Type B pancreatic cell (in vitro differentiated cells): Measurements from ENCODE around the gene SEMA5A. TPM values are rescaled to one million over a fixed set of nuclear protein-coding genes. Genes with fewer than 3 reads are reported as not detected.

Source experiments
- DNase-seq: peaks from one replicate; pipeline ENCODE4 v3.0.0; 2021; ENCODE audit warnings: mixed read lengths; ENCODE audit not compliant: unreplicated experiment; ENCODE audit errors: extremely low spot score
- H3K27ac Mint-ChIP-seq: 2 replicates; pipeline ENCODE4 v1.8.0; 2021; ENCODE audit warnings: mild to moderate bottlenecking, mixed read lengths
- H3K27me3 Mint-ChIP-seq: 2 replicates; pipeline ENCODE4 v1.8.0; 2021; ENCODE audit warnings: mixed read lengths
- H3K36me3 Mint-ChIP-seq: 2 replicates; pipeline ENCODE4 v1.8.0; 2021; ENCODE audit warnings: mixed read lengths
- H3K4me1 Mint-ChIP-seq: one replicate; pipeline ENCODE4 v1.8.0; 2021; ENCODE audit warnings: mixed read lengths; ENCODE audit not compliant: unreplicated experiment
- H3K4me3 Mint-ChIP-seq: 2 replicates; pipeline ENCODE4 v1.8.0; 2021; ENCODE audit warnings: mild to moderate bottlenecking, mixed read lengths
- H3K9me3 Mint-ChIP-seq: 2 replicates; pipeline ENCODE4 v1.8.0; 2021; ENCODE audit warnings: mixed read lengths
- CTCF ChIP-seq: fragments of 200-600 bp; sonication (generic); conservative IDR thresholded peaks from 2 replicates; pipeline ENCODE4 v1.5.0; 2021; ENCODE audit warnings: antibody characterized with exemption, mild to moderate bottlenecking
- total RNA-seq: library from RNA; stranded (reverse); gene quantifications from 2 replicates; pipeline ENCODE4 v1.2.1, GENCODE V29; 2021; ENCODE audit warnings: low replicate concordance

The SEMA5A gene
- total RNA-seq, 1 donor from 2014 or later: 92.9 TPM

GRCh38 chr5:9115093-9115492 lies 430.8 kb downstream of the SEMA5A start:
- Mint-ChIP-seq H3K4me1 (peaks cover 6% of the 10 kb centered on the region), H3K27me3 (no peaks in the 10 kb centered on the region), H3K9me3 (peaks cover 14% of the 10 kb centered on the region), H3K27ac (no peak overlapping the region), H3K4me3 (no peak overlapping the region), H3K36me3 (peaks cover 42% of the 10 kb centered on the region)
- no peak for TF ChIP-seq CTCF
- no peak for DNase-seq

GRCh38 chr5:9112520-9113291 lies 433.2 kb downstream of the SEMA5A start:
- Mint-ChIP-seq H3K36me3 (peaks cover 53% of the 10 kb centered on the region), H3K27ac (no peak overlapping the region), H3K9me3 (peaks cover 14% of the 10 kb centered on the region), H3K4me1 (peaks cover 16% of the 10 kb centered on the region), H3K27me3 (no peaks in the 10 kb centered on the region), H3K4me3 (no peak overlapping the region)
- no peak for DNase-seq
- no peak for TF ChIP-seq CTCF

DNA sequence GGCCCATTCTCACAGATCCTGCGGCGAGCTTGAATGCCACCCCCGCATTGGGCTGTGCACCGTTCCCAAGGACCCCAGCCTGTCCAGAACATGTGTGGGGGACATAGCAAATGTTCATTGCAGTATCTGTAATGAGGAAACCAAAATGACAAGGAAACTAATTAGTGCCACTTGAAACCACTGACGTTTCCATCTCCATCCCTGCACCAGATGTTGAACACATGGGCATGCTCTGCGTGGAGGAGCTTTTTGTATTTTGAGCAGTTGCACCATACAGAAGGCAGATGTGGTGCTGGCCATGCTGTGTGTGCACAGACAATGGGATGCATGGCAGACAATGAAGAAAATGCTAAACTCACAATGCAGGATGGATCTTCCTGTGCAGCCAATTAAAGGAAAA lies 437.7 kb downstream of the SEMA5A start:
- Mint-ChIP-seq H3K27ac (no peak overlapping the region), H3K36me3 (peaks cover 27% of the 10 kb centered on the region), H3K27me3 (no peaks in the 10 kb centered on the region), H3K4me3 (no peak overlapping the region), H3K4me1 (peaks cover 32% of the 10 kb centered on the region), H3K9me3 (peaks cover 5% of the 10 kb centered on the region)
- DNase-seq: no peak
- TF ChIP-seq CTCF: no peak

DNA sequence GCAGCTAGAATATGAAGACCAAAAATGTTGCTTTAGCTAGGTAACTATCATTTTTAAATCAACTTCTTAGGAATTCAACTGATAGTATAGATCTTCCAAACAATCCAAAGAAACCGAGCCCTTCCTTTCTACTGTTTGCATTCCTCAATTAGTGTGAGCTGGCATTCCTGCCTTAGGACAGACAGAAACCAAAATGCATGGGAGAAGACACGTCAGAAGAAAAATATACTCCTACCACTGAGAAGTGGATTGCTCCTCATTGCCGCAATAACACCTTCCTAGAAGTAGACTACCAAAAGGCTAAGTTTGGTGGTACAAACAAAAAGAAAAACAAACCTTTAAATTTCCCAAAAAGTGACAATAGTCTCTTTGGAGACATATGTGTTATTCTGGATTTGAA lies 440.0 kb downstream of the SEMA5A start:
- Mint-ChIP-seq H3K9me3 (no peaks in the 10 kb centered on the region), H3K36me3 (peaks cover 18% of the 10 kb centered on the region), H3K4me1 (peaks cover 30% of the 10 kb centered on the region), H3K27me3 (no peaks in the 10 kb centered on the region), H3K4me3 (no peak overlapping the region), H3K27ac (no peak overlapping the region)
- TF ChIP-seq CTCF: no peak
- DNase-seq: no peak

DNA sequence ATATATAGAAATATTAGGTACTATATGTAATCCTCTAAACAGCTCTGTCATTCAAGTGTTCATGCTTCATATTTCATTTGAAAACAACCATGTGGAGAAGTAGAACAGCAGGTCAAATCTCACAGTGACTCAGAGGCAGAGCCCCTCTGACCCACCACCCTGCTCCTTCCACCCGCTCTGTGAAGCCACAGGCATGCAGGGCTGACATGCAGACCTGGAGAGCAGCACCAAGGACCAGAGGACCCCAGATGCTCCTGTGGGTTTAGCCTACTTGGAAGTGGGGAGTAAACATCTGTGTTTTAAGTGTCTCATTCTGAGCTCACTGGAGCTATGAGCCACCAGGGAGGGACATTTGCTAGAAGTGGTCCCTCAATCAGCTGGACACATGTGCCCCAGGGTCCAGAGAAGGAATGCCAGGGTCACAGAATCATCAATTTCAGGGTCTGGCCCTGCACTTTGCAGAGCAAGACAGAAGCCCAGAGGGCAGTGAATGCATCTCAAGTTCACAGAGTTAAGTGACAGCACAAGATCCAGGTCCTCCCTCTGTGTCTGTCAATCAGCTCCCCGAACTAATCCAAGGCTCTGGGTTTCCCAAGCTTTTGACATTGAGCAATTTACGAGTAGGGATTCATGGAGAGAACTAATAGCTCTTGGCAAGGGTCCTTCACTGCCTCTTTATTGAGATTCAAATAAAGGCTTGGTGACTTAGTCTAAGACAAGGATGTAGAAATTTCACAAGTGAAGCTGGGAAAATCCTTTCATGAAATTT lies 441.1 kb downstream of the SEMA5A start:
- no peak for DNase-seq
- no peaks in the 10 kb centered on the region for H3K27me3 Mint-ChIP-seq
- H3K4me1 Mint-ChIP-seq: peaks cover 28% of the 10 kb centered on the region
- no peaks in the 10 kb centered on the region for H3K9me3 Mint-ChIP-seq
- peaks cover 14% of the 10 kb centered on the region for H3K36me3 Mint-ChIP-seq
- no peak overlapping the region for H3K27ac Mint-ChIP-seq
- no peak for TF ChIP-seq CTCF
- H3K4me3 Mint-ChIP-seq: no peak overlapping the region
